A673 (cell line): Measurements from ENCODE around the gene RIBC2. TPM values are rescaled to one million over a fixed set of nuclear protein-coding genes. Genes with fewer than 3 reads are reported as not detected.
"Not testable (repeated sequence)": the region's sequence is repeated elsewhere in the genome, so short reads cannot be mapped to it uniquely, and the experiment has no call there.

Experiments
- BruUV-seq: library from RNA; stranded (reverse); fragments of 400-500 nt; replicated peaks from 2 replicates; lab custom pipeline; 2021; lab: Mats Ljungman, UMichigan
- CTCF ChIA-PET: fragments of 300-600 bp; sonication (Branson Sonifier 250); formaldehyde crosslinking; loops from one replicate; lab custom pipeline; 2022; ENCODE audit warnings: antibody characterized with exemption; lab: Charles Lee
- POLR2A ChIA-PET: fragments of 300-600 bp; sonication (Branson Sonifier 250); formaldehyde crosslinking; loops from one replicate; lab custom pipeline; 2022; ENCODE audit warnings: antibody characterized with exemption; ENCODE audit not compliant: low non-redundant PET; lab: Charles Lee
- DNase-seq: peaks from one replicate; pipeline ENCODE4 v3.0.0-alpha.2; 2015; ENCODE audit warnings: low spot score
- H3K27ac ChIP-seq: fragments of 200-600 bp; sonication (generic); 2 replicates; pipeline ENCODE4 v1.5.1; 2016; ENCODE audit warnings: mixed run types, low read depth, mild to moderate bottlenecking, mixed read lengths, antibody characterized with exemption, low read length; ENCODE audit not compliant: poor library complexity, severe bottlenecking
- H3K27me3 ChIP-seq: fragments of 200-600 bp; sonication (generic); replicated peaks from 2 replicates; pipeline ENCODE4 v1.6.1; 2017; ENCODE audit warnings: mixed run types, low read depth, mild to moderate bottlenecking, mixed read lengths, antibody characterized with exemption, low read length; ENCODE audit not compliant: insufficient read depth, poor library complexity
- H3K36me3 ChIP-seq: fragments of 200-600 bp; sonication (generic); 2 replicates; pipeline ENCODE4 v1.6.1; 2016; ENCODE audit warnings: mixed run types, mild to moderate bottlenecking, mixed read lengths, antibody characterized with exemption, low read length; ENCODE audit not compliant: insufficient read depth, poor library complexity, severe bottlenecking
- H3K4me1 ChIP-seq: fragments of 200-600 bp; sonication (generic); 2 replicates; pipeline ENCODE4 v1.6.1; 2017; ENCODE audit warnings: mixed run types, mild to moderate bottlenecking, mixed read lengths, antibody characterized with exemption, low read length; ENCODE audit not compliant: insufficient read depth, poor library complexity, severe bottlenecking
- H3K4me3 ChIP-seq: fragments of 200-600 bp; sonication (generic); 2 replicates; pipeline ENCODE4 v1.5.1; 2016; ENCODE audit warnings: low read depth, mixed run types, mild to moderate bottlenecking, mixed read lengths, low read length; ENCODE audit not compliant: poor library complexity, severe bottlenecking
- H3K9me3 ChIP-seq: fragments of 200-600 bp; sonication (generic); 2 replicates; pipeline ENCODE4 v1.6.1; 2016; ENCODE audit warnings: mixed run types, low read depth, mild to moderate bottlenecking, mixed read lengths, antibody characterized with exemption, low read length; ENCODE audit not compliant: poor library complexity, severe bottlenecking
- EZH2 ChIP-seq: fragments of 200-600 bp; sonication (generic); IDR thresholded peaks from 2 replicates; pipeline ENCODE4 v1.6.1; 2017; ENCODE audit warnings: borderline replicate concordance, low read depth, mild to moderate bottlenecking, mixed read lengths, antibody characterized with exemption, low read length; ENCODE audit not compliant: poor library complexity, severe bottlenecking
- intact Hi-C: fragments of 100-400 bp; cut with micrococcal nuclease; formaldehyde crosslinking; loops from one replicate; pipeline ENCODE4 v1.10.0; 2022; ENCODE audit not compliant: unreplicated experiment
- total RNA-seq: library from RNA; stranded (reverse); gene quantifications from 2 replicates; pipeline ENCODE4 v1.2.3, GENCODE V29; 2021
- TF ChIP-seq, protein P1 (sequence below): fragments of 300-800, 200-600 bp; sonication (generic); conservative IDR thresholded peaks from 2 replicates; pipeline ENCODE4 v1.5.1; 2017; ENCODE audit warnings: low read depth, mild to moderate bottlenecking, antibody characterized with exemption, low read length, moderate library complexity, mixed read lengths

The RIBC2 gene
- total RNA-seq, 1 experiment from 2014 or later: 14.9 TPM

DNA sequence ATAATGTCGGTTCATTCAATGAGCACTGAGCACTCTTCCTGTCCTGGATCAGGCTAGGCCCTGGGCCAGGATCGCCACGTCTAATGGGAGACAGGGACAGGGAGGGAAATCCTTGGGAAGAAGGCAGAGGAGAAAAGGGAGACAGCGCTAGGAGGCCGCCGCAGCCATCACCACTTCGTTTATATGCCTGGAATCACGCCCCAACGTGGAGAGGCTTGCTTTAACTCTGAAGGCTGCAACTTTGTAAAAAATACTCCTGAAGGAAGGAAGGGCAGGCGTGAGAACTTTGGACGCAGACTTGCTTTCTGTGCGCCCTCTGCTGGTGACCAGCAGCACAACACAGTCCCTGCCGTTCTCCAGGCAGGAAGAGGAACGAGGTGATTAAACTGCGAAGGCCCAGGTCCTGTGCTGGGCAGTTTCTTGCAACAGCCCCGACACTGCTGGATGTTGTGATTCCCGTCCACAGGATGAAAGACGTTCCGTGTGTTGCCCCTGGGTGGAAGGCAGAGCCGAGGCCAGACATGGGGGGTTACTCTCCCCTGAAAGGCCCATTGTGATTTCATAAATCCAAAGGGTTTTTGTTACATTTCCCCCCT is 22.1 kb downstream of the RIBC2 start:
- intact Hi-C loops: loop anchor here (1.0 kb wide), 1 partner anchor 166 kb away; no protein-coding TSS in a partner anchor
- ChIA-PET POLR2A (no interaction called here), CTCF (no interaction called here)
- BruUV-seq: no TSS peak
- TF ChIP-seq EZH2: no peak
- TF ChIP-seq, protein P1, sequence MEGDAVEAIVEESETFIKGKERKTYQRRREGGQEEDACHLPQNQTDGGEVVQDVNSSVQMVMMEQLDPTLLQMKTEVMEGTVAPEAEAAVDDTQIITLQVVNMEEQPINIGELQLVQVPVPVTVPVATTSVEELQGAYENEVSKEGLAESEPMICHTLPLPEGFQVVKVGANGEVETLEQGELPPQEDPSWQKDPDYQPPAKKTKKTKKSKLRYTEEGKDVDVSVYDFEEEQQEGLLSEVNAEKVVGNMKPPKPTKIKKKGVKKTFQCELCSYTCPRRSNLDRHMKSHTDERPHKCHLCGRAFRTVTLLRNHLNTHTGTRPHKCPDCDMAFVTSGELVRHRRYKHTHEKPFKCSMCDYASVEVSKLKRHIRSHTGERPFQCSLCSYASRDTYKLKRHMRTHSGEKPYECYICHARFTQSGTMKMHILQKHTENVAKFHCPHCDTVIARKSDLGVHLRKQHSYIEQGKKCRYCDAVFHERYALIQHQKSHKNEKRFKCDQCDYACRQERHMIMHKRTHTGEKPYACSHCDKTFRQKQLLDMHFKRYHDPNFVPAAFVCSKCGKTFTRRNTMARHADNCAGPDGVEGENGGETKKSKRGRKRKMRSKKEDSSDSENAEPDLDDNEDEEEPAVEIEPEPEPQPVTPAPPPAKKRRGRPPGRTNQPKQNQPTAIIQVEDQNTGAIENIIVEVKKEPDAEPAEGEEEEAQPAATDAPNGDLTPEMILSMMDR: peak; percentile 98
- no peak overlapping the region for H3K27ac ChIP-seq
- H3K36me3 ChIP-seq: no peaks in the 10 kb centered on the region
- H3K4me3 ChIP-seq: no peak overlapping the region
- H3K27me3 ChIP-seq: no peaks in the 10 kb centered on the region
- H3K4me1 ChIP-seq: peaks cover 4% of the 10 kb centered on the region
- DNase-seq: peak; percentile 89
- no peaks in the 10 kb centered on the region for H3K9me3 ChIP-seq

DNA sequence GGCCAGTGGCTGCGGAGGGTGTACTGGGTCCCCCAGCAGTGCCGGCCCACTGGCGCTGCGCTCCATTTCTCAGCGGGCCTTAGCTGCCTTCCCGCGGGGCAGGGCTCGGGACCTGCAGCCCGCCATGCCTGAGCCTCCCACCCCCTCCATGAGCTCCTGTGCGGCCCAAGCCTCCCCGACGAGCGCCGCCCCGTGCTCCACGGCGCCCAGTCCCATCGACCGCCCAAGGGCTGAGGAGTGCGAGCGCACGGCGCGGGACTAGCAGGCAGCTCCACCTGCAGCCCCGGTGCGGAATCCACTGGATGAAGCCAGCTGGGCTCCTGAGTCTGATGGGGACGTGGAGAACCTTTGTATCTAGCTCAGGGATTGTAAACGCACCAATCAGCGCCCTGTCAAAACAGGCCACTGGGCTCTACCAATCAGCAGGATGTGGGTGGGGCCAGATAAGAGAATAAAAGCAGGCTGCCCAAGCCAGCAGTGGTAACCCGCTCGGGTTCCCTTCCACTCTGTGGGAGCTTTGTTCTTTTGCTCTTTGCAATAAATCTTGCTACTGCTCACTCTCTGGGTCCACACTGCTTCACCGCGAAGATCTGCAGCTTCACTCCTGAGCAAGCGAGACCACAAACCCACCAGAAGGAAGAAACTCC is 23.5 kb downstream of the RIBC2 start:
- CTCF ChIA-PET: interaction anchor here (0.6 kb wide), 1 partner anchor 45 kb away, joined by 5 read pairs; no protein-coding TSS in a partner anchor
- POLR2A ChIA-PET, H3K9me3 ChIP-seq, H3K27ac ChIP-seq, H3K4me3 ChIP-seq, DNase-seq, H3K36me3 ChIP-seq, H3K4me1 ChIP-seq, BruUV-seq, H3K27me3 ChIP-seq, intact Hi-C loops: not testable (repeated sequence)

DNA sequence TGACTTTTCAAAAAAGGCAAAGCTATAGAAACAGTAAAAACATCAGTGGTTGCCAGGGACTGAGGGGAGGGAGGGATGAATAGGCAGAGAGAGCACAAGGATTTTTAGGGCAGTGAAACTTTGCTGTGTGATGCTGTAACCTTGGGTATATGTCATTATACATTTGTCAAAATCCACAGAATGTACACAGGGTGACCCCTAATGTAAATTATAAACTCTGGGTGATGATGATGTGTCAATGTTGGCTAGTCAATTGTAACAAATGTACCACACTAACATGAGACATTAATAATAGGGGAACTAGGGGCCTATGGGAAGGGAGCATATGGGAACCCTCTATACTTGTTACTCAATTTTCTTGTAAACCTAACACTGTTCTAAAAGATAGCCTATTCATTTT is 24.8 kb downstream of the RIBC2 start:
- no peaks in the 10 kb centered on the region for H3K9me3 ChIP-seq
- no peak overlapping the region for H3K4me3 ChIP-seq
- no peak overlapping the region for H3K27ac ChIP-seq
- no peak for DNase-seq
- H3K27me3 ChIP-seq: no peaks in the 10 kb centered on the region
- peaks cover 4% of the 10 kb centered on the region for H3K4me1 ChIP-seq
- ChIA-PET POLR2A (interaction anchor here (0.6 kb wide), 1 partner anchor 25 kb away, joined by 5 read pairs; the partner anchor contains the start of gene RIBC2), CTCF (no interaction called here)
- no peak for TF ChIP-seq EZH2
- TF ChIP-seq, protein P1: no peak
- no TSS peak for BruUV-seq
- H3K36me3 ChIP-seq: no peaks in the 10 kb centered on the region
- intact Hi-C loops: no loop called here

DNA sequence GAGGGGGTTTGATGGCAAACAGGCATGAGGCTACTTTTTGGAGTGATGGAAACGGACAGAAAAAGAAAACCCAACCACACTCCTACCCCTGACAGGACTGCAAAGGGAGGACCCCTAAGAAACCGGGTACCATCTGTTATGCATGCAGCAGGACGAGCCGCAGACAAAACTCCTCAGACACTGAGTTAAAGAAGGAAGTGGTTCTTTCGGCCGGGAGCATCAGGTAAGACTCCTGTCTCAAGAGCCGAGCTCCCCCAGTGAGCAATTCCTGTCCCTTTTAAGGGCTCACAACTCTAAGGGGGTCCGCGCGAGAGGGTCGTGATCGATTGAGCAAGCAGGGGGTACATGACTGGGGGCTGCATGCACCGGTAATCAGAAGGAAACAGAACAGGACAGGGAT is 27.2 kb downstream of the RIBC2 start:
- H3K27ac ChIP-seq, H3K9me3 ChIP-seq, POLR2A ChIA-PET, H3K36me3 ChIP-seq, BruUV-seq, H3K4me1 ChIP-seq, DNase-seq, H3K27me3 ChIP-seq, H3K4me3 ChIP-seq: not testable (repeated sequence)
- CTCF ChIA-PET: interaction anchor here (2.4 kb wide), 1 partner anchor 112 kb away, joined by 20 read pairs; no protein-coding TSS in a partner anchor
- intact Hi-C loops: loop anchor here (1.0 kb wide), 1 partner anchor 113 kb away; no protein-coding TSS in a partner anchor
